Ishikawa (cell line): ENCODE measurements around the gene PEG3.

Experiments
- CEBPB ChIP-seq: IDR thresholded peaks from 2 replicates; pipeline ENCODE4 v1.6.1; 2012
- CREB1 ChIP-seq: IDR thresholded peaks from 2 replicates; pipeline ENCODE4 v1.6.1; 2012; ENCODE audit warnings: low read depth
- EGR1 ChIP-seq: IDR thresholded peaks from 2 replicates; pipeline ENCODE4 v1.6.1; 2012
- EP300 ChIP-seq: IDR thresholded peaks from 2 replicates; pipeline ENCODE4 v1.6.1; 2012; ENCODE audit warnings: borderline replicate concordance
- FOXM1 ChIP-seq: IDR thresholded peaks from 2 replicates; pipeline ENCODE4 v1.6.1; 2012; ENCODE audit warnings: low read depth, borderline replicate concordance
- MAX ChIP-seq: IDR thresholded peaks from 2 replicates; pipeline ENCODE4 v1.6.1; 2012
- NFIC ChIP-seq: IDR thresholded peaks from 2 replicates; pipeline ENCODE4 v1.6.1; 2012
- RAD21 ChIP-seq: IDR thresholded peaks from 2 replicates; pipeline ENCODE4 v1.6.1; 2012; ENCODE audit warnings: low read depth
- REST ChIP-seq: IDR thresholded peaks from 2 replicates; pipeline ENCODE4 v1.6.1; 2012; ENCODE audit warnings: low read depth, mild to moderate bottlenecking
- TAF1 ChIP-seq: IDR thresholded peaks from 2 replicates; pipeline ENCODE4 v1.6.1; 2012; ENCODE audit warnings: low read depth, mild to moderate bottlenecking
- TCF12 ChIP-seq: IDR thresholded peaks from 2 replicates; pipeline ENCODE4 v1.6.1; 2012; ENCODE audit warnings: low read depth
- TEAD4 ChIP-seq: IDR thresholded peaks from 2 replicates; pipeline ENCODE4 v1.6.1; 2012
- USF1 ChIP-seq: IDR thresholded peaks from 2 replicates; pipeline ENCODE4 v1.6.1; 2012
- YY1 ChIP-seq: IDR thresholded peaks from 2 replicates; pipeline ENCODE4 v1.6.1; 2012; ENCODE audit warnings: low read depth
- ZBTB7A ChIP-seq: IDR thresholded peaks from 2 replicates; pipeline ENCODE4 v1.6.1; 2012; ENCODE audit warnings: low read depth

PEG3 gene

GRCh38 chr19:56848166-56848565 lies 7.6 kb upstream of the PEG3 start:
- TF ChIP-seq CEBPB (no peak), REST (no peak), USF1 (no peak), FOXM1 (no peak), TAF1 (no peak), ZBTB7A (no peak), MAX (no peak)

GRCh38 chr19:56842412-56842811 lies 1.9 kb upstream of the PEG3 start:
- TF ChIP-seq FOXM1: no peak

GRCh38 chr19:56841193-56841543 lies 642 bp upstream of the PEG3 start:
- TF ChIP-seq MAX (no peak), TCF12 (no peak)

- TF ChIP-seq RAD21 (no peak), REST (no peak), NFIC (no peak), CREB1 (no peak), TAF1 (no peak), USF1 (no peak), TCF12 (no peak), YY1 (no peak), EGR1 (no peak), EP300 (no peak), TEAD4 (no peak), CEBPB (no peak), MAX (no peak), ZBTB7A (no peak)
Measured at GRCh38 chr19:56839652-56840450, 675 bp downstream of the PEG3 start.

GRCh38 chr19:56838909-56839651 lies 1.4 kb downstream of the PEG3 start:
- TF ChIP-seq ZBTB7A (no peak), USF1 (no peak), EGR1 (no peak), EP300 (no peak), TAF1 (no peak), NFIC (no peak)
